DMS153 treated with DMSO at 0.1 percent for 48 hours (cell line): ENCODE results near the gene FMNL3.
"Not testable (repeated sequence)": the region's sequence is repeated elsewhere in the genome, so short reads cannot be mapped to it uniquely, and the experiment has no call there.

ENCODE experiments used
- DNase-seq: peaks from one replicate; lab custom pipeline; 2025; ENCODE audit not compliant: unreplicated experiment; lab: John Stamatoyannopoulos, UW

FMNL3 gene, protein sequence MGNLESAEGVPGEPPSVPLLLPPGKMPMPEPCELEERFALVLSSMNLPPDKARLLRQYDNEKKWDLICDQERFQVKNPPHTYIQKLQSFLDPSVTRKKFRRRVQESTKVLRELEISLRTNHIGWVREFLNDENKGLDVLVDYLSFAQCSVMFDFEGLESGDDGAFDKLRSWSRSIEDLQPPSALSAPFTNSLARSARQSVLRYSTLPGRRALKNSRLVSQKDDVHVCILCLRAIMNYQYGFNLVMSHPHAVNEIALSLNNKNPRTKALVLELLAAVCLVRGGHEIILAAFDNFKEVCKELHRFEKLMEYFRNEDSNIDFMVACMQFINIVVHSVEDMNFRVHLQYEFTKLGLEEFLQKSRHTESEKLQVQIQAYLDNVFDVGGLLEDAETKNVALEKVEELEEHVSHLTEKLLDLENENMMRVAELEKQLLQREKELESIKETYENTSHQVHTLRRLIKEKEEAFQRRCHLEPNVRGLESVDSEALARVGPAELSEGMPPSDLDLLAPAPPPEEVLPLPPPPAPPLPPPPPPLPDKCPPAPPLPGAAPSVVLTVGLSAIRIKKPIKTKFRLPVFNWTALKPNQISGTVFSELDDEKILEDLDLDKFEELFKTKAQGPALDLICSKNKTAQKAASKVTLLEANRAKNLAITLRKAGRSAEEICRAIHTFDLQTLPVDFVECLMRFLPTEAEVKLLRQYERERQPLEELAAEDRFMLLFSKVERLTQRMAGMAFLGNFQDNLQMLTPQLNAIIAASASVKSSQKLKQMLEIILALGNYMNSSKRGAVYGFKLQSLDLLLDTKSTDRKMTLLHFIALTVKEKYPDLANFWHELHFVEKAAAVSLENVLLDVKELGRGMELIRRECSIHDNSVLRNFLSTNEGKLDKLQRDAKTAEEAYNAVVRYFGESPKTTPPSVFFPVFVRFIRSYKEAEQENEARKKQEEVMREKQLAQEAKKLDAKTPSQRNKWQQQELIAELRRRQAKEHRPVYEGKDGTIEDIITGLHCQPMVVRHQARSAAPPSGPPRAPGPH

DNA sequence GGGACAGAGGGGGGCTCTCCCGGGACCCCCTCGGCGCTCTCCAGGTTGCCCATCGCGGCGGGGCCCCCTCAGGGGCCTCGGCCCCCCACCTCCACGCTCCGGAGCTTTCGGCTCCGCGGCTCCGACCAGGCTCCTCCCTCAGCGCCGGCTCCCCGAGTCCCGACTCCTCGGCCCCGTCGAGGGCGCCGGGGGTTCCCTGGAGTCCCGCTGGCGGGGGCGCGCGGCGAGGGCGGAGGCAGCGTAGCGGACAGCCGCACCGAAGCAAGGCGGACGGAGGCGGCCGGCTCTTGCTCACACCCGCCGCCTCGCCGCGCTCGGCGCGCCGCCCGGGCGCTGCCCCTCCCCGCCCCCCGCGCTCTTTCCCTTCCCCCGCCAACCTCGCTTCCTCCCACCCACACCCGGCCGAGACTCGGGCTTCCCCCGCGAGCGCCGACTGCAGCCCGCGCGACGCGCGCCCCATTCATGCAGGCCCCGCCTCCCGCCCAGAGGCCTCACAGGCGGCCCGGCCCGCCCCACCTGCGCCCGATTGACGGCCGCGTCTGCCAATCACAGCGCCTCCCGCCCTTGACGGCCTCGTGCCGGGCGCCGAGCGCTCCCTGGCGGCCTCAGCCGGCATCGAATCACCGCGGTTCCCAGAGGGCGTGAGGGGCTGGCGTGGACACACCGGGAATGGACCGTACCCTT is at the start of gene FMNL3:
FMNL3 (minus strand) TSS at position 278 of the 684 bp plus-strand sequence; CDS start at position 53, 225 bp downstream.
- peak; percentile 81 for DNase-seq

DNA sequence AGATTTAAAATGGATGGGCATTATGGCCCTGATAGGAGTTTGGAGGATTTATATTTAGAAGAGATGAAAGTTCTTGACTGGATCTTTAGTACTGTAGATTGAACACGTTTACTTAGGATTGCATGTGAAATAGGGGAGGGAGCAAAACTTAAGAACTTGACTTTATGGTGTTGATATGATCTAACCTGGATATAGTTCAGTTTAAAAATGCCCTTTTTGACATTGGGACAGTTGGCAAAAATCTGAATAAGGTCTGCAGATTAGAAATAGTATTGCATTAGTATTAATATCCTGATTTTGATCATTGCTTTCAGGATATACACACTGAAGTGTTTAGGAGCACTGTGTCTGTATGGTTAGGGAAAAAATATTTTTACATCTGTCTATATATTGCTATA is 43.8 kb upstream of the FMNL3 start:
- no peak for DNase-seq

- DNase-seq: no peak
Observed at GRCh38 chr12:49750027-49750995, 43.1 kb upstream of the FMNL3 start.

GRCh38 chr12:49748800-49749199 is 41.6 kb upstream of the FMNL3 start:
- no peak for DNase-seq

- DNase-seq: no peak
Observed at GRCh38 chr12:49748306-49748705, 41.1 kb upstream of the FMNL3 start.

DNA sequence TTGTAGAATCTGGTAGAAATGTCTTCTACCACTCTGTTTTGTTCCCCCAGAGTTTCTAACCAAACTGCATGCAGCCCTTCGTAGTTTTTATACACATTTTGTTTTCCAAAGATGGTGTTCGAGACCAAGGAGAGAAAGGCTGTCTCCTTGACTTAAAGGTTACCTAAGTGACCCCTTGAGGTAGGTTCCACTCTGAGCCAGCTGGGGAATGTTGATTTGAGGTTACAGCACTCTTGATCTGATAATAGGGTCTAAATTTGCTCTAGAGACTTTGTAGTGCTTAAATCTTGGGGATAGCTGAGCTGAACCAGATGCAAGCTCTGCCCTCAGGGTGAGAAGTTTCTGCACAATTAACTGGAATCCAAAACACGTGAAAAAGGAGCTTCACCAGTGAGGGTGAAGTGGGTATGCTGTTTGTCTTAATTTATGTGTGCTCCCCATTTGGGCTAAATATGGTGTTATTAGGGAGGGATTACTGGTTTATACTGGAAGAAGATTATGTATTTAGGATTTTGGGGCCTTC is 37.2 kb upstream of the FMNL3 start:
- no peak for DNase-seq

DNA sequence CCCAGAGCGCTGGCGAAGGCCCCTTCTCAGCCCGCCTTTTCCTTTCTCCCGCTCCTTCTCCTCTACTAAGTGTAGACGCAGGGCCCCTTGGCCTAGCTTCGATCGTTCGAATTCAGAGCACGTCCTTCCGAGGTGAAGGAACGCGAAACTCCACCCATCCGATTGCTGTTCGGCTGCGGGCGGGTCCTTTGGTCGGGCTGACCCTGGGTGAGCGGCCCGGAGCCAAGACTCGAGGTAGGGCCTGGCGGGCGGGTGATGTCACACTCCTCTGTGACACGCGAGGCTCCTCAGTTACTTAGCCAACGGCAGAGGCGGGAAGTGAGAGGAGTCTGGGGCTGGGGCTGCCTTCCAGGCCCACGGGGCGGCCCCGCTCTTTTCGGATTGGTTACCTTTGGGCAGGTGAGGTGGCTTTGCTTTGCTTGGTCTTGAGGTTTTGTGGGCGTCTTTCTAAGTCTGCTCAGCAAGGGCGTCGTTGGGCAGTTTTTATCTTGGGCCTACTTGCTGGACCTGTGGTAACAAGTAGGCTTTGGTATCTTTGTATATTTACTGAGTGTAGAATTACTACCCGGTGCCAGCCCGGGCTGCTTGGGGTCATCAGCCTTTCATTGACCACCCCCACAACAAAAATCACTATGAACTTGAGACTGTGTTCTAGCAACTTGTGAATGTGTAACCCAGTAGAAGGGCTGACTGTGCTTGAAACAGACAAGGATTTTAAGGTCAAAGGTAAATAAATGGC is 34.8 kb upstream of the FMNL3 start:
- DNase-seq: no peak

- peak; percentile 99 for DNase-seq
Observed at GRCh38 chr12:49740930-49741881, 34.0 kb upstream of the FMNL3 start, which contains the start of gene TMBIM6. Gene TMBIM6 (plus strand): TSS chr12:49741557. CDS start chr12:49752494, 10,937 bp downstream.

- DNase-seq: not testable (repeated sequence)
Observed at GRCh38 chr12:49740277-49740676, 33.1 kb upstream of the FMNL3 start.

- not testable (repeated sequence) for DNase-seq
Observed at GRCh38 chr12:49738721-49739120, 31.5 kb upstream of the FMNL3 start.

- not testable (repeated sequence) for DNase-seq
Observed at GRCh38 chr12:49734900-49735299, 27.7 kb upstream of the FMNL3 start.

DNA sequence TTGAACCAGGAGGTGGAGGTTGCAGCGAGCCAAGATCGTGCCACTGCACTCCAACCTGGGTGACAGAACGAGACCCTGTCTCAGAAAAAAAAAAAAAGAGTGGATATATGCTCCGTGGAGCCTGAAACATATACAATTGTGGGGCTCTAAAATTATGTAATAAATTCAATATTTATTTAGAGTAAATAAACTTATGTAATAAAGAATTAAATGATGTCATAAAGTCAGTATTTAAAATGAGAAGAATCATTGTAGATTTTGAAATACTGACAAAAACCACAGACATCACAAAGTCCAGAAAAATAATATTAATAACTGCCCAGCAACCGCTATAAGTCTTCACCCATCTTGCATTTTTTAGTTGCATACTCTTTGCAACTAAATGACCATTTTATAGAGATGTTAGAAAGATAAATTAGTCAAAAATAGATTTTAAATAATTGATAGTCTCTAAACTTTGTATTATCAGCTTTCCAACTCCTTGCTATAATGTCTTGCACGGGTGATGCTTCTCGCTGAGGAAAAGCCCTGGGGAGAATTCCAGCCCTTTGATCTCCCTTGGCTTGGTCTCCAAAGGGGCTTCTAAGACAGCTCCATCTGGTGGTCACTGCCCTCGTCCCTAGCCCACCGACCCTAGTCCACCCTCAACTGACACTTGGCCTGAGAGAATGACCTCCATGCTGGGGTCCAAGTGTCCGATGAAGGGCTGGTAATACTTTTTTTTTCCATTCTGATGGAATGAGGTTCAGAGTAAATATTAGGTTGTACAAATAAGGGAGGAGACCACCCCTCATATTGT is 26.2 kb upstream of the FMNL3 start:
- DNase-seq: no peak

DNA sequence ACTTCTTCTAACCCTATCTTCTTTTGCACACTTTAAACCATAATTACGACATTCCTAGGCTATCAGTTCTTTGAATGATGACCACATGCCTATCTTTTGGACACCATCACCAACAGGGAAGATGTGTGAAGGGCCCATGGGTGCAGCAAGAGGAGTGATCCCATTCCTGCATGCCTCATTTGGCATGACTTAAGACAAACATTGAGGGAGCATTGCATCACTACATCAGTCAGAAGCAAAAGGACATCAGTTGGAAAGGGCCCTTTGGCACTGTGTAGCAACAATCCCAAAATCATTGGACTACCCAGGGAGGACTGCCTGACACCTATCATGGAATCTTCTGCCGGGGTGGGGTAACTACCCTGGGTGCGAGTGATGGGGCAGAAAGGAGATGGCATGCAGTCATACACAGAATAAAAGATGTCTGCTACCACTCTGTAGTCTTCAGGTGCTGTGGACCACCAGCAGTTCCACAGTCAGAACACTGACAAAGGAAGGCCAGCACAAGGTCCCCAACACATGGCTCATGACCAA is 23.4 kb upstream of the FMNL3 start:
- no peak for DNase-seq

GRCh38 chr12:49730050-49730449 is 22.8 kb upstream of the FMNL3 start:
- DNase-seq: no peak

- no peak for DNase-seq
Observed at GRCh38 chr12:49728446-49728845, 21.2 kb upstream of the FMNL3 start.

DNA sequence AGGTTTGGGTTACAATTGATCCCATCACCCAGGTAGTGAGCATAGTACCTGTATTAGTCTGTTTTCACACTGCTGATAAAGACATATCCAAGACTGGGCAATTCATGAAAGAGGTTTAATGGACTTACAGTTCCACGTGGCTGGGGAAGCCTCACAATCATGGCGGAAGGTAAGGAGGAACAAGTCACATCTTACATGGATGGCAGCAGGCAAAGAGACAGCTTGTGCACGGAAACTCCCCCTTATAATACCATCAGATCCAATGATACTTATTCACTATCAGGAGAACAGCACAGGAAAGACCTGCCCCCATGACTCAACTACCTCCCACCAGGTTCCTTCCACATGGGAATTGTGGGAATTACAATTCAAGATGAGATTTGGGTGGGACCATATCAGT is 14.2 kb upstream of the FMNL3 start:
- DNase-seq: not testable (repeated sequence)

- no peak for DNase-seq
Observed at GRCh38 chr12:49720214-49720613, 13.0 kb upstream of the FMNL3 start.
